ENCODE results near the gene SEZ6.

DNA sequence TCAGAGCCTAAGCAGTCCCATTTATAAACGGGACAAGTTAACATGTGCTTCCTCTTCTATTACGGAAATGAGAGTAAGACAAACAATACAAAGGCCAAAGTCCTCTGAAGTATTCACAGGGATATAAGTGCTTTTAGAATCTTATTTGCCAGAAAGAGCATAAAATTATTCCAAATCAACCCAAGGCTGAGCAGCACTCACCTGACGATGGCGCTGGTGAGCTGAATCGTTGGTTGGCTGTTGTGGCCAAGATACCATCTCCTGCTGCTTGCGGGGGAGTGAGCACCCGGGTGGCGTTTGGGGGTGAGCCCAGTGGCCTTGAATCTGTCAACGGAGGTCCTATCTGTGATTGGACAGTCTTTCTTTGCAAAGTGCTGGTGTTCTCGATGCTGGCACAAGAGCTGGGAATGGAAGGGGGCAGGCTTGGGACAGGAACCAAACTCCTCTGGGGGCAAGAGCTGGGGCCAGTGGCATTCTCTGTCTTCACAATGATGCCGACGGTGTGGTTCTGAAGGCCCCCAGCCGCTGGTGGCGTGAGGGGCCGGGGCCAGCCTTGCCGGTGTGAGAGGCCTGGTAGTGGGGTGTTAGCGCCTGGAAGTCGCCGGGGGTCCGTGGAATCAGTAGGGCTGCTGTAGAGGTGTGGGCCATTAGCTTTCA is 93.4 kb downstream of the SEZ6 start:
- TF ChIP-seq CTCF (IDR thresholded peaks at IDR 0.05 in 4 of 5, conservative IDR thresholded peaks at IDR 0.05 in 1 of 5): no peak
- no peak for TF ChIP-seq POLR2A (IDR thresholded peaks at IDR 0.05)

Measured in gastrocnemius medialis (tissue), 4 donors.